Adrenal gland (tissue), 12 donors: ENCODE measurements around the gene LMBRD1. TPM values are rescaled to one million over a fixed set of nuclear protein-coding genes. Genes with fewer than 3 reads are reported as not detected.
"Not testable (repeated sequence)": the region's sequence is repeated elsewhere in the genome, so short reads cannot be mapped to it uniquely, and the experiment has no call there.

Experiments
- DNase-seq, 7 donors: peaks; one replicate each; pipeline ENCODE4 v3.0.0-alpha.2; 2019 to 2020
- H3K27ac ChIP-seq, 5 donors: fragments of 200-600 bp; sonication (generic) in 4 of 5; 1 replicate in 3 of 5; 2 replicates in 2 of 5; pipeline versions ENCODE4 v1.5.1 to v1.8.0; 2016 to 2020; ENCODE audit warnings: mild to moderate bottlenecking in 1 of 5
- H3K27me3 ChIP-seq: fragments of 200-600 bp; 2 replicates; pipeline ENCODE4 v1.8.0; 2021
- H3K36me3 ChIP-seq, 2 donors: fragments of 200-600 bp; replicated peaks in 1 of 2; 1 replicate in 1 of 2; 2 replicates in 1 of 2; pipeline versions ENCODE4 v1.5.1 to v1.8.0; 2018 to 2022
- H3K4me1 ChIP-seq, 2 donors: fragments of 200-600 bp; replicated peaks in 1 of 2; 1 replicate in 1 of 2; 2 replicates in 1 of 2; pipeline versions ENCODE4 v1.5.1 to v1.8.0; 2018 to 2021
- H3K4me3 ChIP-seq, 4 donors: fragments of 200-600 bp; sonication (generic) in 3 of 4; one replicate each; pipeline ENCODE4 v1.5.1; 2016 to 2018
- H3K9me3 ChIP-seq, 3 donors: fragments of 200-600 bp; sonication (generic) in 1 of 3; replicated peaks in 1 of 3; 1 replicate in 2 of 3; 2 replicates in 1 of 3; pipeline versions ENCODE4 v1.5.1 to v1.8.0; 2016 to 2021
- CTCF ChIP-seq, 6 experiments: fragments of 450-650 bp in 4 of 6; fragments of 200-600 bp in 2 of 6; sonication (generic) in 1 of 6; IDR thresholded peaks; 1 replicate in 5 of 6; 2 replicates in 1 of 6; pipeline versions ENCODE4 v1.5.1 to v1.8.0; 2016 to 2021; ENCODE audit warnings: antibody characterized with exemption in 6 of 6, mild to moderate bottlenecking in 2 of 6, moderate library complexity in 1 of 6
- POLR2A ChIP-seq, 2 donors: fragments of 450-650 bp; IDR thresholded peaks; one replicate each; pipeline ENCODE4 v1.6.1; 2017; ENCODE audit warnings: antibody characterized with exemption in 2 of 2, mild to moderate bottlenecking in 2 of 2, moderate library complexity in 1 of 2
- WGBS, 4 donors: extraction: QIAGEN DNeasy Blood & Tissue Kit in 2 of 4; methylation state at CpG; one replicate each; pipeline versions ENCODE4 v1.1.5 to v1.1.7; 2013 to 2017; 5-methylcytosine and 5-hydroxymethylcytosine counted together
- intact Hi-C, 2 donors: fragments of 100-400 bp; cut with DNase I; formaldehyde crosslinking; loops; one replicate each; pipeline versions ENCODE4 v1.14.1 to v1.15.0; 2022 to 2023
- polyA plus RNA-seq, 3 donors: library from polyadenylated mRNA; stranded (reverse); fragments of 200-250 nt in 2 of 3; fragments of 350-450 nt in 1 of 3; fragmentation: Illumina TruSeq in 1 of 3; extraction: RNeasy Lipid Tissue Mini Kit (QIAGEN cat#74804) in 1 of 3; gene quantifications; one replicate each; pipeline ENCODE4 v1.2.3, GENCODE V29; 2013 to 2014
- total RNA-seq, 9 donors: library from RNA; depleted of rRNA in 4 of 9; stranded (reverse); fragments of >200 nt in 4 of 9; fragments of 120-200 nt in 1 of 9; fragmentation: NEBNext Ultra II Directional in 1 of 9; extraction: Animal tissue kit (Norgen Biotek cat#: 25700) in 1 of 9; gene quantifications; one replicate each; pipeline versions ENCODE4 v1.1.0 to v1.2.4, GENCODE V29; 2013 to 2023
- donor health status: healthy with polysubstance abuse.
- donor health status: Bipolar disorder and iron deficiency.
- donor health status: DM: yes; HTN: yes; CAD: no.
- donor health status: DM: no; HTN: no; CAD: no.
- donor health status: DM: no; HTN: no; CAD: no.
- donor health status: DM: yes; HTN: yes; CAD: no.

LMBRD1 gene
- total and polyA plus RNA-seq, 12 donors: 22.1 to 141 (median 103) TPM

GRCh38 chr6:69825904-69826303 is 29.1 kb upstream of the LMBRD1 start:
- WGBS, 4 donors: 71 to 94% (median 84%) methylated on average over 1 of the region's 1 CpG
- no peaks in the 10 kb centered on the region for H3K27me3 ChIP-seq
- no peaks in the 10 kb centered on the region for H3K9me3 ChIP-seq
- H3K4me3 ChIP-seq: no peak overlapping the region
- TF ChIP-seq CTCF (IDR thresholded peaks at IDR 0.05): no peak
- no peak for TF ChIP-seq POLR2A (IDR thresholded peaks at IDR 0.05)
- no peaks in the 10 kb centered on the region for H3K36me3 ChIP-seq
- H3K27ac ChIP-seq: no peak overlapping the region
- no peaks in the 10 kb centered on the region for H3K4me1 ChIP-seq
- intact Hi-C loops: no loop called here
- no peak for DNase-seq

- intact Hi-C loops, H3K27me3 ChIP-seq, H3K9me3 ChIP-seq, H3K4me1 ChIP-seq, H3K27ac ChIP-seq, H3K4me3 ChIP-seq, H3K36me3 ChIP-seq, DNase-seq: not testable (repeated sequence)
- WGBS, 4 donors: 68 to 81% (median 77%) methylated on average over 5 of the region's 5 CpGs
These were observed 27.5 kb upstream of the LMBRD1 start for GRCh38 chr6:69824355-69824754.

GRCh38 chr6:69820438-69820837 is 23.6 kb upstream of the LMBRD1 start:
- intact Hi-C loops: no loop called here
- no peak for DNase-seq
- WGBS, 4 donors: 87 to 96% (median 94%) methylated on average over 1 of the region's 1 CpG
- Histone ChIP-seq H3K27me3 (no peaks in the 10 kb centered on the region), H3K36me3 (no peaks in the 10 kb centered on the region), H3K27ac (no peak overlapping the region), H3K4me3 (no peak overlapping the region), H3K4me1 (no peaks in the 10 kb centered on the region), H3K9me3 (no peaks in the 10 kb centered on the region)
- TF ChIP-seq CTCF (IDR thresholded peaks at IDR 0.05) (no peak), POLR2A (IDR thresholded peaks at IDR 0.05) (no peak)

- DNase-seq: no peak
- Histone ChIP-seq H3K27ac (no peak overlapping the region), H3K4me1 (no peaks in the 10 kb centered on the region), H3K9me3 (no peaks in the 10 kb centered on the region), H3K4me3 (no peak overlapping the region), H3K36me3 (no peaks in the 10 kb centered on the region), H3K27me3 (no peaks in the 10 kb centered on the region)
- TF ChIP-seq POLR2A (IDR thresholded peaks at IDR 0.05) (no peak), CTCF (IDR thresholded peaks at IDR 0.05) (no peak)
- 85 to 100% (median 94%) methylated on average over 1 of the region's 1 CpG for WGBS, 4 donors
- intact Hi-C loops: no loop called here
These were observed 23.2 kb upstream of the LMBRD1 start for GRCh38 chr6:69820018-69820417.

GRCh38 chr6:69819138-69819537 is 22.3 kb upstream of the LMBRD1 start:
- WGBS, 4 donors: 80 to 86% (median 85%) methylated on average over 4 of the region's 4 CpGs
- no peak for DNase-seq
- Histone ChIP-seq H3K9me3 (no peaks in the 10 kb centered on the region), H3K27me3 (no peaks in the 10 kb centered on the region), H3K4me1 (no peaks in the 10 kb centered on the region), H3K36me3 (no peaks in the 10 kb centered on the region), H3K4me3 (no peak overlapping the region), H3K27ac (no peak overlapping the region)
- no peak for TF ChIP-seq POLR2A (IDR thresholded peaks at IDR 0.05)
- TF ChIP-seq CTCF (IDR thresholded peaks at IDR 0.05): no peak
- intact Hi-C loops: no loop called here
